Measurements from ENCODE around the gene RGS1.

GRCh38 chr1:192629612-192630011, 54.0 kb downstream of the RGS1 start:
- no peak for TF ChIP-seq POLR2A (IDR thresholded peaks at IDR 0.05)
- TF ChIP-seq, protein P1, sequence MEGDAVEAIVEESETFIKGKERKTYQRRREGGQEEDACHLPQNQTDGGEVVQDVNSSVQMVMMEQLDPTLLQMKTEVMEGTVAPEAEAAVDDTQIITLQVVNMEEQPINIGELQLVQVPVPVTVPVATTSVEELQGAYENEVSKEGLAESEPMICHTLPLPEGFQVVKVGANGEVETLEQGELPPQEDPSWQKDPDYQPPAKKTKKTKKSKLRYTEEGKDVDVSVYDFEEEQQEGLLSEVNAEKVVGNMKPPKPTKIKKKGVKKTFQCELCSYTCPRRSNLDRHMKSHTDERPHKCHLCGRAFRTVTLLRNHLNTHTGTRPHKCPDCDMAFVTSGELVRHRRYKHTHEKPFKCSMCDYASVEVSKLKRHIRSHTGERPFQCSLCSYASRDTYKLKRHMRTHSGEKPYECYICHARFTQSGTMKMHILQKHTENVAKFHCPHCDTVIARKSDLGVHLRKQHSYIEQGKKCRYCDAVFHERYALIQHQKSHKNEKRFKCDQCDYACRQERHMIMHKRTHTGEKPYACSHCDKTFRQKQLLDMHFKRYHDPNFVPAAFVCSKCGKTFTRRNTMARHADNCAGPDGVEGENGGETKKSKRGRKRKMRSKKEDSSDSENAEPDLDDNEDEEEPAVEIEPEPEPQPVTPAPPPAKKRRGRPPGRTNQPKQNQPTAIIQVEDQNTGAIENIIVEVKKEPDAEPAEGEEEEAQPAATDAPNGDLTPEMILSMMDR (IDR thresholded peaks at IDR 0.05), result no peak
